SK-MEL-5 (cell line): Measurements from ENCODE around the gene HSPA12A. TPM values are rescaled to one million over a fixed set of nuclear protein-coding genes. Genes with fewer than 3 reads are reported as not detected.

Source experiments
- DNase-seq: peaks from one replicate; pipeline ENCODE4 v3.0.0-alpha.2; 2016; ENCODE audit warnings: low read depth, low spot score
- in situ Hi-C: cut with HindIII; loops from 2 replicates; pipeline ENCODE4 v1.10.0; 2016; ENCODE audit warnings: low sequenced_read_pairs, high pct_unique_total_duplicates, low pct_unique_long_range_greater_than_20kb
- polyA plus RNA-seq, 2 experiments: library from polyadenylated mRNA; depleted of rRNA; stranded (reverse); fragments of >200 nt; gene quantifications; 2 replicates each; pipeline ENCODE4 v1.2.3, GENCODE V29; 2015
- total RNA-seq: library from RNA; depleted of rRNA; stranded (reverse); fragments of >200 nt; shearing (Covaris generic); gene quantifications from 2 replicates; pipeline ENCODE4 v1.2.3, GENCODE V29; 2014; rRNA removed

The HSPA12A gene
- 10.4 and 12.5 TPM in 2 replicates for total RNA-seq
- 10.8 and 13.6 TPM in 2 replicates for polyA plus RNA-seq (2015; cell fraction: cytosol; rRNA removed)
- 40.8 and 43.4 TPM in 2 replicates for polyA plus RNA-seq (2015; cell fraction: nucleus; rRNA removed)

- DNase-seq, result peak; percentile 60
- in situ Hi-C loops, result no loop called here
Measured at GRCh38 chr10:116742367-116743265, at the start of gene HSPA12A. HSPA12A (minus strand) TSS chr10:116742566; CDS start chr10:116742469, 97 bp downstream.

- no peak for DNase-seq
- in situ Hi-C loops, result no loop called here
Measured at GRCh38 chr10:116791241-116791640, 48.9 kb upstream of the HSPA12A start.

DNA sequence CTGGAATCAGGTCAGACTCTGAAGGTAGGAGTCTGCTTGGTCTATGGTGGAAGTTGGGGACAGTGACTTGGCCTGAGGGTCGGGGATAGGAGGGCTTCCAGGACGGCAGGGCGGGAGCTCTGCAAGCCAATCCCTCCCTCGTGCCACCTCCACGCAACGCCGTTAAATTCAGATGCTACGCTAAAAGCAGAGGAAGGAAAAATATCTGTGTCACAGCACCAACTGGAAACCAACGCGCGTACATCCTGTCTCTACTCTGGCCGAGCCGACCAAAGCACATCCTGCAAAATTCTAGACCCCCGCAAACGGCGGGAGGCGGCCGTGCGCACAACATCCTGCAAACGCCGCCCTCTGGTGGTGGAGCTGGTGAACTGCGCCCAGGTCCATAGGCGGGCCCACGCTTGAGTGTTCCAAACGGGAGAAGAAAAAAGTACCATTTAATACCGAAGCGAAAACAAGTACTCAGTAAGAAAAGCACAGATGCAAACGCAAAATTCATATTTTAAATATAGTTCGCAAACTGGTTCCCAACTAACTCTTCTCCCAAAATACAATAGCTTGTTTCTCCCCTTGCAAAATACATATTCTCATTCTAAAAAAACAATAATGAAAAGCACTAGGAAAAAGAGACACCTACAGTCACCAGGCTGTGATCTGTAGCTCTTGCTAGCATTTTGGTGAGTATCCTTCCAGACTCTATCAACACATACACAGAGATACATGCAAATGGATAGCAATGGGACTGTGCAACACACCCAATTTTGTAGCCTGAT is 45.7 kb upstream of the HSPA12A start:
- peak; percentile 69 for DNase-seq
- in situ Hi-C loops, result no loop called here

DNA sequence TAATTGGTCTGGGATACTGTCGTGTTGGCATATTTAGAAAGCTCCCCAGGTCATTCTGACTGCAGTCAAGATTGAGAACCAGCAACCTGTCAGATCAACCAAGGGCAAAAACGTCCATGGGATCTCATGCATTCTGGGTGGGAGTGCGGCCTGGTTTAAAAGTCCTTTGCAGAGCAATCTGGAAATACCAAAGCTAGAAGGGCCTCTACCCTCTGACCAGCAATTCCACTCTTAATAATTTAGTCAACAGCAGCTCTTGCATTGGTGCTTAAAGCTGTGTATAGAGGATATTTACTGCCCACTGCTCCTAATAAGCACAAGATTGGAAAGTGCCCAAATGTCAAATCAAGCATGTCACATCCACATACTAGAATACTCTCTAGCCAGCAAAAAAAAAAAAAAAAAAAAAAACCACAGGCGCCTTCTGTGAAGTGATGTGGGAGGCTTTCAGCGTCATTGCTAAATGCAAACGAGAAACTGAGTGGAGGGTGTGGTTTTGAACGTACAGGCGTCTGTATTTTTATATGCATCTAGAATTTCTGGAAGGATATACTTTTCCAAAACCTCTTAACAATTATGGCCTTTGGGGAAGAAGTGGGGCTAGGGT is 44.8 kb upstream of the HSPA12A start:
- in situ Hi-C loops, result no loop called here
- no peak for DNase-seq

- in situ Hi-C loops, result no loop called here
- DNase-seq, result no peak
Measured at GRCh38 chr10:116785867-116786266, 43.5 kb upstream of the HSPA12A start.

DNA sequence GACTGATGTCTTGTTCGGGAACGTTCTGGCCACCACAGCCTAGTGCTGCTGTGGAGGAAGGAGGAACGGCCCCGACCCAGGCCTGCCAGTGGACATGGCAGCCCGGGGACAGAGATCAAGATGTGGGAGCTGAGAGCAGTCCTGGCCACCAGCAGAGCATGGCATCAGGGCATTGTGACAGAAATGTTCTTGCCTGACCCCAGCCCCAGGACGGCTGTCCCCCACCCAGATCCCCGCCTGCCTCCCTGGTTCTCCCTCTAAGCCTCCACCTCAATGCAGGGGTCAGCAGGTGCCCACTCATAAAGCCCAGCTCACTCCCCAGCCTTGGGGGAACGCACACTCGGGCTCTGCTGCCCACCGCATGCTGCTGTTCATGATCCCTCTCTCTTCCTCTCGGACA is 42.9 kb upstream of the HSPA12A start:
- in situ Hi-C loops, result no loop called here

DNA sequence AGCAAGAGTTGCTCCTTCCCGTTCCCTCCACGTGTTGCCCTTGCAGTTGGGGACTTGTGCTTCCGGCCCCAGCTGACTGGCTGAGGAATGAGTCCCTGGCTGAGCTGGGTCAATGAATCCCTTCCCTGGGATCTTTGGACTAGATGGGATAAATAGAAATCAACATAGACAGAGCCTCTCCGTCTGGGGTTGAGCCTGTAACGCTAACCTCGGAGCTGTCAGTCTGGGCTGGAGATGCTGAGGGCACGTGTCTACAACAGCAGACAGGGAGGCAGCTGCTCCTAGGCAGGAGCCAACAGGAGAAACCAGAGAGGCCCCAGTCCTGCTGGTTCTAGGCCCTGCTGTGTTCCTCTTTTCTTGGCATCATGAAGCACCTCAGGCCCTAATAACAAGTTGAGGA is 42.3 kb upstream of the HSPA12A start:
- in situ Hi-C loops, result no loop called here
- no peak for DNase-seq

More for the DNA sequence above, 42.9 kb upstream of the HSPA12A start:
- no peak for DNase-seq

- DNase-seq, result no peak
- in situ Hi-C loops, result no loop called here
Measured at GRCh38 chr10:116784035-116784434, 41.7 kb upstream of the HSPA12A start.

DNA sequence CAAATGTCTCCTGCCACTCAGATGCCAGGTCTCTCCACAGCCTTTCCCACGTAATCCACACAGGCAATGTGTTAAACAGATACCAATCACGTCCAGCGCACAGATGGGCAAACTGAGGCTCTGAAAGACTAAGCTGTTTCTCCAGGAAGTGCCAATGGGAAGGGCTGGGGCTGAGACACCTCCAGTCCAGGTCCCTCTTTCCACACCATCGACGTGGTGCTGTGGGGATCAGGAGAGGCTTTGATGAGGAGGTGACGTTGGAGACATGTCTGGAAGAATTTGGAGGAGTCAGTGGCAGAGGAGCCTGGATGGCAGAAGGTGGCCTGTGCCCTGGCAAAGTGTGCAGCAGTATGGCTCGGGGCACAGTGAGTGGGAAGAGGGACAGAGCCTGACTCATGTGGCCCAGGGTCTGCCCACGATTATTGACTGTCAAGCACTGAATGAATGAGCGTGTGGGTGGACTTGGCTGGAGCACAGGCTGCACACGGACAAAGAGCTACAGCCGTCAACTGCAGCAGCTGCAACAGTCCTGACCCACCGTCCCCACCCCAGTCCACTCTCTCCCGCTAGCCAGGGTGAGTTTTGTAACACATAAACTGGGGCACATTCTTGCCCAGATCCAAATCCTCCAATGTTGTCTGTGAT is 40.8 kb upstream of the HSPA12A start:
- in situ Hi-C loops, result no loop called here

DNA sequence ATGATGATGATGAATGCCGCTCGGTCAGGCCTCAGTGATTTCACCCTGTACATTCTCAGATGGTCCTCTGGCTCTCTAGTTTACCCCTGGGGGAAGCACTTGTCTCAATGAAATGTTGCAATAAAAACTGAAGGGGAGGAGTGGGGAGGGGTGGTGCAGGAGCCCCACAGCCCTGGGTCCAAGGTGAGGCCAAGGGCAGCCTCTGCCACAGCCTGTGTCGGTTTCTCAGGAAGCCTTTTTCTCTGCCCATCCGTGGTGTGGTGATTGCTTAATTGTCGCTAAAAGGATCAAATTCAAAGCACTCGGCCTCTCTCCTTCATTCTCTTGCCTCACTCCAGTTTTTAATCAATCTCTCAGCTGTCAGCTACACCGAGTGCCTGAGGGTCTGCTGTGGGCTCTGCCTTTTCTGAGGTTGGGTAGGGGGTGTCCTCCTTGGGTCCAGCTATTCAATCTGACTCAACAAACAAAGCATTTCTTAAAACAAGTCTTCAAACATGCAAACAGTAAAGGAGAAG is 39.1 kb upstream of the HSPA12A start:
- DNase-seq, result no peak

More for the DNA sequence above, 40.8 kb upstream of the HSPA12A start:
- DNase-seq, result no peak

GRCh38 chr10:116780691-116781205 is 38.4 kb upstream of the HSPA12A start:
- no peak for DNase-seq
- in situ Hi-C loops, result no loop called here

More for the DNA sequence above, 39.1 kb upstream of the HSPA12A start:
- in situ Hi-C loops, result no loop called here

GRCh38 chr10:116779076-116779687 is 36.8 kb upstream of the HSPA12A start:
- DNase-seq, result no peak
- in situ Hi-C loops, result no loop called here

DNA sequence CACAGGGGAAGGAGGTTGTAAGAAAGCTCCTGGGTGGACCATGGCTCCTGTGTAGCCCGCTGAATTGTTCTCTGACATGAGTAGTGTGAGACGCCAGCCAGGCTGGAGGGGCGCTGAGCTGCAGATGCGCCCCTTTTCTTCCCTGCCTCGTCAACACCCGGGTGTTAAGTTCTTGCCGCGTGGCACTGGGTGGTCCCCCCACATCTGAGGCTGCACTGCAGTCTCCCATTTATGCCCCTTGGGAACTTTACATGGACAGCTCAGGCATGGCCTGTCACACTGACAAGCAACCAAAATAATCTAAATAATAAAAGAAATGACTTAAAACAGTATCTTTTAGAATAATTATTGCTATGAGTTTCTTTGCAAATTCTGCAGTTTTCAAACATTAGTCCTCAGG is 34.6 kb upstream of the HSPA12A start:
- DNase-seq, result no peak
- in situ Hi-C loops, result no loop called here

- in situ Hi-C loops, result no loop called here
Measured at GRCh38 chr10:116775488-116776400, 33.4 kb upstream of the HSPA12A start.

DNA sequence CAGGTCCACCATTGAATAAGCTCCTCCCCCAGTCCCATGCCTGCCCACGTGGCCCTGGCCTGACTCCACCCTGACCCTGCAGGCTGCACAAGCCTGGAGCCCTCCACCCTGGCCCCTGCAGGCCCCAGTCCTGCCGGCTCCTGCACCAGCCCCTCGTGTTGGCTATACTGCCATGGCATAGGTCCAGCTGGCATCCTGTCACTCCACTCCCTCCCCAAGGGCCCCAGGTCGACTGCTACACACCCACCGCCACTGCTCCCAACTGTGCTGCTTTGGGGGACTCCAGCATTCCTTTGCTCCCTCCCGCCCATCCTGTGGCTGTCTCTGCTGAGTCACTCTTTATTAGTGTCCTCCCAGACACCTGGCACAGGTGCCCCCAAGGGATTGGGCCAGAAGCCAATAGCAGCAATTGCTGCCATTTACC is 32.4 kb upstream of the HSPA12A start:
- in situ Hi-C loops, result no loop called here
- no peak for DNase-seq

More at GRCh38 chr10:116775488-116776400, 33.4 kb upstream of the HSPA12A start:
- DNase-seq, result no peak
